GM21423 (cell line): ENCODE results near the gene DKK1.
"Not testable (repeated sequence)": the region's sequence is repeated elsewhere in the genome, so short reads cannot be mapped to it uniquely, and the experiment has no call there.

Source experiments
- ATAC-seq: cut with Tn5 transposase; IDR thresholded peaks from one replicate; pipeline ENCODE4 v1.9.1; 2021; ENCODE audit warnings: mild to moderate bottlenecking, moderate library complexity; ENCODE audit not compliant: unreplicated experiment

DKK1 gene

DNA sequence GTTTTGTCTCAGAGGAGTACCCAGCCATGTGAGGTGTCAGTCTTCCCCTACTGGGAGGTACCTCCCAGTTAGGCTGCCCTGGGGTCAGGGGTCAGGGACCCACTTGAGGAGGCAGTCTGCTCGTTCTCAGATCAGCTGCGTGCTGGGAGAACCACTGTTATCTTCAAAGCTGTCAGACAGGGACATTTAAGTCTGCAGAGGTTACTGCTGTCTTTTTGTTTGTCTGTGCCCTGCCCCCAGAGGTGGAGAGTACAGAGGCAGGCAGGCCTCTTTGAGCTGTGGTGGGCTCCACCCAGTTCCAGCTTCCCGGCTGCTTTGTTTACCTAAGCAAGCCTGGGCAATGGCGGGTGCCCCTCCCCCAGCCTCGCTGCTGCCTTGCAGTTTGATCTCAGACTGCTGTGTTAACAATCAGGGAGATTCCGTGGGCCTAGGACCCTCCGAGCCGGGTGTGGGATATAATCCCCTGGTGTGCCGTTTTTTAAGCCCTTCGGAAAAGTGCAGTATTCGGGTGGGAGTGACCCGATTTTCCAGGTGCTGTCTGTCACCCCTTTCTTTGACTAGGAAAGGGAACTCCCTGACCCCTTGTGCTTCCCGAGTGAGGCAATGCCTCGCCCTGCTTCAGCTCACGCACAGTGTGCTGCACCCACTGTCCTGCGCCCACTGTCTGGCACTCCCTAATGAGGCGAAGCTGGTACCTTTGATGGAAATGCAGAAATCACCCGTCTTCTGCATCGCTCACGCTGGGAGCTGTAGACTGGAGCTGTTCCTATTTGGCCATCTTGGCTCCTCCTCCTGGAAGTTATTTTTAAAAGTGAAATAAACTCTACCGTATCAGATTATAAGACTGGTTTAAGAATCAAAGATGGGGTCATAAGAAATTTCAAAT is 51.7 kb downstream of the DKK1 start:
- not testable (repeated sequence) for ATAC-seq
